A549 (cell line): ENCODE data around the gene MT1E.

Experiments
- MYC ChIP-seq: IDR thresholded peaks from 2 replicates; pipeline ENCODE4 v1.6.1; 2012; ENCODE audit warnings: mild to moderate bottlenecking, inconsistent platforms, low read length, improper control_type of control experiment, borderline replicate concordance
- POLR2A ChIP-seq: IDR thresholded peaks from 2 replicates; pipeline ENCODE4 v1.6.1; 2012; ENCODE audit warnings: mild to moderate bottlenecking, low read length
- RFX5 ChIP-seq: fragments of 450-650 bp; IDR thresholded peaks from 2 replicates; pipeline ENCODE4 v1.7.1; 2014; ENCODE audit warnings: antibody characterized with exemption, mild to moderate bottlenecking, moderate library complexity
- TF ChIP-seq, protein P1 (sequence below): fragments of >200 bp; sonication (Bioruptor Twin); formaldehyde crosslinking; IDR thresholded peaks from 3 replicates; pipeline ENCODE4 v1.5.1; 2016
- TF ChIP-seq, protein P2 (sequence below): fragments of 200-600 bp; sonication (generic); IDR thresholded peaks from 2 replicates; pipeline ENCODE4 v1.6.1; 2016; ENCODE audit warnings: antibody characterized with exemption, mild to moderate bottlenecking, moderate library complexity

DNA sequence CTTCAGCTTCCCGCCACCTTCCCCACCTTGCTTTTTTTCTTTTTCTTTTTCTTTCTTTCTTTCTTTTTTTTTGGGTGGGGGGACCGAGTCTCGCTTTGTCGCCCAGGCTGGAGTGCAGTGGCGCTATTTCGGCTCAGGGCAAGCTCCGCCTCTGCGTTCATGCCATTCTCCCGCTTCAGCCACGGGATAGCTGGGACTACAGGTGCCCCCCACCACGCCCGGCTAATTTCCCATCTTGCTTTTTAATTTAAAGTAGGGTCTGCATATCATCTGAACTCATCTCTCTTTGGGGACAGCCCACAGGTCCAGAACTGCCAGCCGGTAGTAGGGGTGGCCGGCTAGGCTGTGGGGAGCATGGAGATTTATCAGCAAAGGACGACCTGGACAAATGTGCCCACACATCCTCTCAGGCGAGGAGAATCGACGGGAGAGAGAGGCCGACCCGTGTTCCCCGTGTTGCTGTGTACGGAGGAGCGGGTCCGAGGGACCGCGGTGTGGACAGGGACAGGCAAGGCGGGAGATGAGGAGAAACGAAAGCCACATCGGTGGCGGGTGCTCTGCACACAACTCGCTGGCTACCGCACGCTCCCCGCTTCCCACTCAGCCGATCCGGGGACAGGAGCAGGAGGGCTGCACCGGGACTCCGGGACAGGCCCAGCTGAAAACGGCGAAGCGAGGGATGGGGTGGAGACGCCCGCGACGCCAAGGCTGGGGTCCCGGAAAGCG is 9.3 kb downstream of the MT1E start:
- no peak for TF ChIP-seq POLR2A
- TF ChIP-seq, protein P1, sequence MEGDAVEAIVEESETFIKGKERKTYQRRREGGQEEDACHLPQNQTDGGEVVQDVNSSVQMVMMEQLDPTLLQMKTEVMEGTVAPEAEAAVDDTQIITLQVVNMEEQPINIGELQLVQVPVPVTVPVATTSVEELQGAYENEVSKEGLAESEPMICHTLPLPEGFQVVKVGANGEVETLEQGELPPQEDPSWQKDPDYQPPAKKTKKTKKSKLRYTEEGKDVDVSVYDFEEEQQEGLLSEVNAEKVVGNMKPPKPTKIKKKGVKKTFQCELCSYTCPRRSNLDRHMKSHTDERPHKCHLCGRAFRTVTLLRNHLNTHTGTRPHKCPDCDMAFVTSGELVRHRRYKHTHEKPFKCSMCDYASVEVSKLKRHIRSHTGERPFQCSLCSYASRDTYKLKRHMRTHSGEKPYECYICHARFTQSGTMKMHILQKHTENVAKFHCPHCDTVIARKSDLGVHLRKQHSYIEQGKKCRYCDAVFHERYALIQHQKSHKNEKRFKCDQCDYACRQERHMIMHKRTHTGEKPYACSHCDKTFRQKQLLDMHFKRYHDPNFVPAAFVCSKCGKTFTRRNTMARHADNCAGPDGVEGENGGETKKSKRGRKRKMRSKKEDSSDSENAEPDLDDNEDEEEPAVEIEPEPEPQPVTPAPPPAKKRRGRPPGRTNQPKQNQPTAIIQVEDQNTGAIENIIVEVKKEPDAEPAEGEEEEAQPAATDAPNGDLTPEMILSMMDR, result no peak
- no peak for TF ChIP-seq MYC
- TF ChIP-seq, protein P2, sequence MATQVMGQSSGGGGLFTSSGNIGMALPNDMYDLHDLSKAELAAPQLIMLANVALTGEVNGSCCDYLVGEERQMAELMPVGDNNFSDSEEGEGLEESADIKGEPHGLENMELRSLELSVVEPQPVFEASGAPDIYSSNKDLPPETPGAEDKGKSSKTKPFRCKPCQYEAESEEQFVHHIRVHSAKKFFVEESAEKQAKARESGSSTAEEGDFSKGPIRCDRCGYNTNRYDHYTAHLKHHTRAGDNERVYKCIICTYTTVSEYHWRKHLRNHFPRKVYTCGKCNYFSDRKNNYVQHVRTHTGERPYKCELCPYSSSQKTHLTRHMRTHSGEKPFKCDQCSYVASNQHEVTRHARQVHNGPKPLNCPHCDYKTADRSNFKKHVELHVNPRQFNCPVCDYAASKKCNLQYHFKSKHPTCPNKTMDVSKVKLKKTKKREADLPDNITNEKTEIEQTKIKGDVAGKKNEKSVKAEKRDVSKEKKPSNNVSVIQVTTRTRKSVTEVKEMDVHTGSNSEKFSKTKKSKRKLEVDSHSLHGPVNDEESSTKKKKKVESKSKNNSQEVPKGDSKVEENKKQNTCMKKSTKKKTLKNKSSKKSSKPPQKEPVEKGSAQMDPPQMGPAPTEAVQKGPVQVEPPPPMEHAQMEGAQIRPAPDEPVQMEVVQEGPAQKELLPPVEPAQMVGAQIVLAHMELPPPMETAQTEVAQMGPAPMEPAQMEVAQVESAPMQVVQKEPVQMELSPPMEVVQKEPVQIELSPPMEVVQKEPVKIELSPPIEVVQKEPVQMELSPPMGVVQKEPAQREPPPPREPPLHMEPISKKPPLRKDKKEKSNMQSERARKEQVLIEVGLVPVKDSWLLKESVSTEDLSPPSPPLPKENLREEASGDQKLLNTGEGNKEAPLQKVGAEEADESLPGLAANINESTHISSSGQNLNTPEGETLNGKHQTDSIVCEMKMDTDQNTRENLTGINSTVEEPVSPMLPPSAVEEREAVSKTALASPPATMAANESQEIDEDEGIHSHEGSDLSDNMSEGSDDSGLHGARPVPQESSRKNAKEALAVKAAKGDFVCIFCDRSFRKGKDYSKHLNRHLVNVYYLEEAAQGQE, result no peak
- no peak for TF ChIP-seq RFX5
